ENCODE measurements around the gene PRKAA2.

PRKAA2 gene

GRCh38 chr1:56655991-56656613 is 11.0 kb downstream of the PRKAA2 start:
- no peak for DNase-seq

GRCh38 chr1:56658254-56658653 is 13.1 kb downstream of the PRKAA2 start:
- no peak for DNase-seq

GRCh38 chr1:56660293-56660692 is 15.2 kb downstream of the PRKAA2 start:
- DNase-seq = no peak

- DNase-seq = no peak
Observed at GRCh38 chr1:56663846-56664245, 18.7 kb downstream of the PRKAA2 start.

GRCh38 chr1:56665384-56665783 is 20.3 kb downstream of the PRKAA2 start:
- no peak for DNase-seq

- no peak for DNase-seq
Observed at GRCh38 chr1:56666112-56666608, 21.0 kb downstream of the PRKAA2 start.

DNA sequence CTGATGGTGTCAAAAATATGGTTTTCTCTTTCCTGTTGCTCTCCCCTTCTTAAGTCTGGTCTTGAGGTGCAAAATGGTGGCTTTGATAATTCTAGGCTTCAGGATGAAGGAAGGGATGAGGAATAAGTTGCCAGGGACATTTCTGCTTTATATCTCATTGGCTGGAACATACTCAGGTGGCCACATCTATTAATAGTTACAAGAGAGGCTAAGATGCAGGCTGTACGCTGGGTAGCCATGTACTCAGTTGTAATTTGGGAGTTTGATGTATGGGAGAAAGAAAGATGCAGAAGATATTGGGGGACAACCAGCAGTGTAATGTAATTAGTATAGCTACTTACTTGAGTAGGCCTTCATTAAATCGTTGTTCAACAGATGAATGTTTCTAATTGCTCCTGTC is 25.2 kb downstream of the PRKAA2 start:
- no peak for DNase-seq

GRCh38 chr1:56671085-56671484 is 26.0 kb downstream of the PRKAA2 start:
- DNase-seq = no peak

DNA sequence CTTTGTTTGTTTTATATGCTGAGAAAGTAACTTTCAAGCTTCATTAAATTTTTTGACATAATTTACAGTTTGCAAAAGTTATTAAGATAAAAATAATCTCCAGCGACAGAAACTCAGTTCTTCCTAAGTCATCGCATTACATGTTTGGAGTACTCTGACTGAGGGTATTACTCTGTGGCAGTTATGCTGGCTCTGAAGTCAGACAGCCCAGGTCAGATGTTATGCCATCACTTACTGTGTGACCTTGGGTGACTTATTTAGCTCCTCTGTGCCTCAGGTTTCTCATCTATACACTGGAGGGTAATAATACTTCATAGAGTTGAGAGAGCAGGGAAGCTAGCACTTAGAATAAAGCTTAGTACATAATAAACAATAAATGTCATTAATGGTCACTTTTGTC is 26.4 kb downstream of the PRKAA2 start:
- no peak for DNase-seq

- DNase-seq = no peak
Observed at GRCh38 chr1:56672579-56672978, 27.5 kb downstream of the PRKAA2 start.

GRCh38 chr1:56675763-56676162 is 30.6 kb downstream of the PRKAA2 start:
- DNase-seq = no peak

- no peak for DNase-seq
Observed at GRCh38 chr1:56676571-56677035, 31.5 kb downstream of the PRKAA2 start.

- no peak for DNase-seq
Observed at GRCh38 chr1:56683569-56683968, 38.5 kb downstream of the PRKAA2 start.

GRCh38 chr1:56686169-56686568 is 41.1 kb downstream of the PRKAA2 start:
- DNase-seq = no peak

DNA sequence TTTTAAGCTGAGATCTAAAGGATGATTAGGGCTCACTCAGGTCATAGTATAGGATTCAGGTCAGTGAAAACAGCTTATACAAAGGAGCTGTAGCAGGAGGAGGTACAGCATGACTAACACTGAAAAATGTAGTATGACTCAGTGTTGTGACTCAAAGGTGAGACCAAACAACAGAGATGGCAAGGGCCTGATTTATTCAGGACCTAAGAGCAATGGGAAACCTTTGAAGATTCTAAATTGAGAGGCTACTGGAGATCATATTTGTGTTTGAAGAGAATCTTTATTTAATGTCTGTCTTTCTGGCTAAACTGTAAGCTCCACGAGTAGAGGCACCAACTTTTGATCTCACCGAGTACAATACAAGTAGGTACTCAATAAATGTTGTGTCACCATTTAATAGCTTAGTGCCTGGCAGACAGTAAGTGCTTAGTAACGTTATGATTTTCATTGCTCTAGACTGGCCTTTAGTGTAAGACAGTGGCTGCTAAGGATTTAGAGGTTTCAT is 43.5 kb downstream of the PRKAA2 start:
- DNase-seq = no peak

- DNase-seq = no peak
Observed at GRCh38 chr1:56696663-56697062, 51.5 kb downstream of the PRKAA2 start.

GRCh38 chr1:56703747-56704146 is 58.6 kb downstream of the PRKAA2 start:
- no peak for DNase-seq

- DNase-seq = no peak
Observed at GRCh38 chr1:56707379-56707778, 62.3 kb downstream of the PRKAA2 start.

DNA sequence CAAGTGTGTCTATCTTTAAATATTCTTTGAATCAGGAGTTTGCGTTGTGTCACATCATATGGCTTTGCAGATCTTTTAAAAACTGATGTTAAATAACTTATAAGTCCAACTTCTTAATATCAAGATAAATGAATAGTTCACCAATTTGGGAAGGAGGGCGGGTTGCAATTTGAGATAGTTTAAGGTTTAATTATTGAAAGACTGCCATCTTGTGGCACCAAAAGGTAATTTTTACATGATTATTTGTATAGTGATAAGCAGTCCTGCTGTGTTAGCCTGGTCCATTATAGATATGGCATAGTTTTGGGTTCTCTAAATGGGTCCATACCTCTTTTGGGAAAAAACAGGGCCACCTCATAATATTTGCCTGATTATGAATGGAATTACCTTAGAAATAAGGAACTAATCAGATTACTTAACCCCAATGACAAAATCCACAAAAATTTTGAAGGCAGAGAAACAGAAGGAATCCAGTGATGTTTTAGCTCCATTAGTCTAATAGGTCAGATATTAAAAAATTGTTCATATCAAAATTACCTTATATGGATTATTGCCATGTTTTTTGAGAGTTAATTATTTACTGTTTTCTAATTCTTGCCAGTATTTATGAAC is 64.3 kb downstream of the PRKAA2 start:
- peak; percentile 1 to 27 for DNase-seq

DNA sequence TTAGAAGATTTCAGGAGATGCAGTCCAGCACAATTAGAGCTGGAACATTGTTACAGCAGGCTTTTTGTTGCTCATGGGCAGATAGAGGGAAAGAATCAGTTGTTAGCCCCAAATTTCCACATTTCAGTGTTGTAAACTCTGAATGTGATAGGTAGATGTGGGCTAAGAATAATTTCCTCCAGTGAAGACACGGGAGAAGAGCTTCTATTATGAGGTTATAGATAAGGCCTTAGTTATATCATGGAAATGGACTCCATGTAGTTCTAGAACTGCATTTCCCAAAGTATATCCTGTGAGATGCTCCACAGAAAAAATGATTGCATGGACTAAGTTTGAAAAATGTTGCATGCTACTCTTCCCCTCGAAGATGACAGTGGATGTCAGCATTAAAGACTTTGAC is 64.9 kb downstream of the PRKAA2 start:
- no peak for DNase-seq

DNA sequence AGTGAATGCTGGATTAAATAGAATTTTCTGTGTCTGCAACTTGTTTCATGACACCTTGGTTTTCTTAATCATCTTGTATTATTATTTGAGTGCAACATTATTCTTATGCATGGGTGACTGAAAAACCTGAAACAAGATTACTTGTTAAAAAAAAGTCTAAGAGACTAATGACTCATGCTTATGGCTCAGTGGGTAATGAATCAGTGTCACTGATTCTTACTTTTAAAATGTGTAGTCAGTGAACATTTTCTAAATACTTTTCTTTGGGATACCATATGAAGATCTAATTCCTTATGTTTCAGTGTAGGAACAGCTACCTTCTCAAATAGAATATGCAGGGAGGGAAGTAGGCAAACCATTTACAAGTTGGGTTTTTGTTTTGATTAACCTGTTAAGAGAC is 65.5 kb downstream of the PRKAA2 start:
- no peak for DNase-seq

- no peak for DNase-seq
Observed at GRCh38 chr1:56712150-56712549, 67.0 kb downstream of the PRKAA2 start.

GRCh38 chr1:56713112-56713511 is 68.0 kb downstream of the PRKAA2 start:
- DNase-seq = no peak

- no peak for DNase-seq
Observed at GRCh38 chr1:56715156-56715555, 70.0 kb downstream of the PRKAA2 start.

GRCh38 chr1:56719171-56719570 is 74.1 kb downstream of the PRKAA2 start:
- DNase-seq = no peak
